H9 (cell line): ENCODE results near the gene AQP11. TPM values are rescaled to one million over a fixed set of nuclear protein-coding genes. Genes with fewer than 3 reads are reported as not detected.

Experiments used
- DNase-seq: peaks from one replicate; pipeline ENCODE4 v3.0.0-alpha.2; 2017
- H2AFZ ChIP-seq: one replicate; pipeline ENCODE4 v1.6.1; 2013; ENCODE audit warnings: mild to moderate bottlenecking, low read length, control low read depth, moderate library complexity
- H2AK5ac ChIP-seq: 2 replicates; pipeline ENCODE4 v1.6.1; 2013; ENCODE audit warnings: low read length, control low read depth, mixed read lengths; ENCODE audit not compliant: insufficient read length
- H2BK120ac ChIP-seq: one replicate; pipeline ENCODE4 v1.6.1; 2013; ENCODE audit warnings: low read depth, mild to moderate bottlenecking, low read length, control low read depth, inconsistent platforms; ENCODE audit not compliant: poor library complexity, severe bottlenecking
- H2BK12ac ChIP-seq: 2 replicates; pipeline ENCODE4 v1.6.1; 2013; ENCODE audit warnings: low read length, control low read depth, mixed read lengths, low read depth; ENCODE audit not compliant: insufficient read length
- H2BK15ac ChIP-seq: 2 replicates; pipeline ENCODE4 v1.6.1; 2013; ENCODE audit warnings: low read depth, low read length, control low read depth
- H2BK20ac ChIP-seq: one replicate; pipeline ENCODE4 v1.6.1; 2013; ENCODE audit warnings: low read depth, mild to moderate bottlenecking, low read length, control low read depth, inconsistent platforms; ENCODE audit not compliant: poor library complexity, severe bottlenecking
- H2BK5ac ChIP-seq: 2 replicates; pipeline ENCODE4 v1.6.1; 2013; ENCODE audit warnings: low read length, control low read depth, mixed read lengths; ENCODE audit not compliant: insufficient read length
- H3K14ac ChIP-seq: 2 replicates; pipeline ENCODE4 v1.6.1; 2013; ENCODE audit warnings: low read length, control low read depth; ENCODE audit not compliant: insufficient read depth
- H3K18ac ChIP-seq: 2 replicates; pipeline ENCODE4 v1.6.1; 2013; ENCODE audit warnings: low read depth, mild to moderate bottlenecking, mixed read lengths, low read length, control low read depth; ENCODE audit not compliant: insufficient read length
- H3K23ac ChIP-seq: 2 replicates; pipeline ENCODE4 v1.6.1; 2013; ENCODE audit warnings: low read length, control low read depth, mixed read lengths, low read depth; ENCODE audit not compliant: insufficient read length
- H3K23me2 ChIP-seq: 2 replicates; pipeline ENCODE4 v1.6.1; 2013; ENCODE audit warnings: low read depth, mild to moderate bottlenecking, mixed read lengths, low read length, control low read depth; ENCODE audit not compliant: insufficient read length, poor library complexity, severe bottlenecking
- H3K27ac ChIP-seq: 2 replicates; pipeline ENCODE4 v1.5.1; 2013; ENCODE audit warnings: low read length, control low read depth, mixed read lengths, low read depth; ENCODE audit not compliant: insufficient read length
- H3K27me3 ChIP-seq: 2 replicates; pipeline ENCODE4 v1.6.1; 2013; ENCODE audit warnings: low read length, control low read depth, inconsistent platforms; ENCODE audit not compliant: insufficient read depth
- H3K4ac ChIP-seq: 2 replicates; pipeline ENCODE4 v1.6.1; 2013; ENCODE audit warnings: low read depth, mild to moderate bottlenecking, control low read depth, inconsistent platforms, low read length, moderate library complexity
- H3K4me1 ChIP-seq: 2 replicates; pipeline ENCODE4 v1.6.1; 2013; ENCODE audit warnings: low read length, control low read depth, inconsistent platforms; ENCODE audit not compliant: insufficient read depth
- H3K4me2 ChIP-seq: 2 replicates; pipeline ENCODE4 v1.6.1; 2013; ENCODE audit warnings: low read length, control low read depth, mixed read lengths; ENCODE audit not compliant: insufficient read length, insufficient read depth
- H3K56ac ChIP-seq: 2 replicates; pipeline ENCODE4 v1.6.1; 2013; ENCODE audit warnings: low read depth, mild to moderate bottlenecking, mixed read lengths, low read length, control low read depth; ENCODE audit not compliant: insufficient read length
- H3K79me1 ChIP-seq: 2 replicates; pipeline ENCODE4 v1.6.1; 2013; ENCODE audit warnings: low read depth, mild to moderate bottlenecking, moderate library complexity, low read length, control low read depth, inconsistent platforms; ENCODE audit not compliant: insufficient read depth, poor library complexity, severe bottlenecking
- H3K79me2 ChIP-seq: 2 replicates; pipeline ENCODE4 v1.6.1; 2013; ENCODE audit warnings: low read length, control low read depth, inconsistent platforms; ENCODE audit not compliant: insufficient read depth
- H3K9ac ChIP-seq: 2 replicates; pipeline ENCODE4 v1.6.1; 2013; ENCODE audit warnings: low read length, control low read depth, mixed read lengths; ENCODE audit not compliant: insufficient read length; ENCODE audit errors: extremely low read depth
- H3K9me3 ChIP-seq: one replicate; pipeline ENCODE4 v1.6.1; 2013; ENCODE audit warnings: low read depth, low read length, inconsistent platforms; ENCODE audit not compliant: control insufficient read depth
- H3T11ph ChIP-seq: one replicate; pipeline ENCODE4 v1.6.1; 2013; ENCODE audit warnings: mild to moderate bottlenecking, low read length, control low read depth, inconsistent platforms
- H4K20me1 ChIP-seq: one replicate; pipeline ENCODE4 v1.6.1; 2013; ENCODE audit not compliant: control insufficient read depth, insufficient read length, insufficient read depth
- H4K5ac ChIP-seq: 2 replicates; pipeline ENCODE4 v1.6.1; 2013; ENCODE audit warnings: low read depth, mild to moderate bottlenecking, mixed read lengths, low read length, control low read depth; ENCODE audit not compliant: insufficient read length
- H4K8ac ChIP-seq: replicated peaks from 2 replicates; pipeline ENCODE4 v1.6.1; 2013; ENCODE audit warnings: low read length, control low read depth, mixed read lengths, low read depth; ENCODE audit not compliant: insufficient read length
- H4K91ac ChIP-seq: 2 replicates; pipeline ENCODE4 v1.6.1; 2013; ENCODE audit warnings: low read depth, mild to moderate bottlenecking, moderate library complexity, mixed read lengths, low read length, control low read depth; ENCODE audit not compliant: insufficient read length
- H3K27ac Mint-ChIP-seq, 3 experiments: 2 replicates in 2 of 3; 3 replicates in 1 of 3; pipeline ENCODE4 v1.8.0; 2020 to 2021; ENCODE audit warnings: mixed read lengths in 3 of 3, mild to moderate bottlenecking in 1 of 3, moderate library complexity in 1 of 3
- H3K27me3 Mint-ChIP-seq: 2 replicates; pipeline ENCODE4 v1.8.0; 2021; ENCODE audit warnings: low read depth, mild to moderate bottlenecking, moderate library complexity, mixed read lengths
- H3K36me3 Mint-ChIP-seq, 3 experiments: 2 replicates in 2 of 3; 3 replicates in 1 of 3; pipeline ENCODE4 v1.8.0; 2020 to 2021; ENCODE audit warnings: low read depth in 3 of 3, mixed read lengths in 3 of 3; ENCODE audit not compliant: insufficient read depth in 1 of 3
- H3K4me1 Mint-ChIP-seq, 2 experiments: 2 replicates each; pipeline ENCODE4 v1.8.0; 2020; ENCODE audit warnings: mixed read lengths in 2 of 2
- H3K4me3 Mint-ChIP-seq, 2 experiments: 2 replicates in 1 of 2; 3 replicates in 1 of 2; pipeline ENCODE4 v1.8.0; 2020 to 2021; ENCODE audit warnings: mild to moderate bottlenecking in 2 of 2, mixed read lengths in 2 of 2, moderate library complexity in 1 of 2
- H3K9me3 Mint-ChIP-seq, 2 experiments: 2 replicates in 1 of 2; 3 replicates in 1 of 2; pipeline ENCODE4 v1.8.0; 2020; ENCODE audit warnings: mild to moderate bottlenecking in 2 of 2, mixed read lengths in 2 of 2, moderate library complexity in 1 of 2
- WGBS: extraction: QIAGEN DNeasy Blood & Tissue Kit; methylation state at CpG from one replicate; pipeline ENCODE4 v1.1.7; 2013; ENCODE audit warnings: missing lambda C conversion rate, low lambda C conversion rate, mixed read lengths; ENCODE audit not compliant: insufficient read length; ENCODE audit errors: extremely low coverage; 5-methylcytosine and 5-hydroxymethylcytosine counted together
- total RNA-seq: library from RNA; stranded (reverse); gene quantifications from 2 replicates; pipeline ENCODE4 v1.2.1, GENCODE V29; 2021
- TF ChIP-seq, protein P1 (sequence below): fragments of 200-600 bp; sonication (generic); conservative IDR thresholded peaks from 3 replicates; pipeline ENCODE4 v1.8.0; 2021; ENCODE audit warnings: antibody characterized with exemption, mild to moderate bottlenecking

The AQP11 gene
- total RNA-seq, 1 experiment from 2014 or later = 1.1 TPM

DNA sequence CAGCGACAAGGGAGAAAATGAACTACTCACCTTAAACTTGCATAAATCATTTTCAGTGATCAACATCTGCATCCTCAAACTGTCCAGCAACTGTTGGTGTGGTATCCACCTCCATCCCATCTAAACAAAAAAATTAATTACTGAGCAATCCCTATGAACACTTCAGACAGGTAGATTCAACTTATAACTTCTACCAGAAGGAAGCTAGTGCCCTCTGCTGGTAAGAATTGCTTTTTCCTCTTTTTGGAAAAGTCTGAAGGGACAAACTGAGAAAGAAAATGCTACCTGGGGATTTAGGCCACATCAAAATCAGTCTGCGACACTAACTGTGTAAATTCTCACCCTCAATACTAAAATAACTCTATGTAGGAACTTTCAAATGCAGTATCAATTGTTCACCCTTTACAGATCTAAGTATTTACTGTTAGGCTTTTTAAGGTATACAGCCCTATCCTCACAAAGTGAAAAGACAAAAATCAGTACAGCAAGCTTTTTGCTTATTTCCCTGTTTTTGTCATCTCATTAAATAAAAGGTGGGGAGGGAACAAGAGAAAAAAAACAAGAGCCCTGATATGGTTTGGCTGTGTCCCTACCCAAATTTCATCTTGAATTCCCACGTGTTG is 29.9 kb downstream of the AQP11 start:
- Histone ChIP-seq H3K18ac (no peak overlapping the region), H3K27me3 (no peaks in the 10 kb centered on the region), H2AK5ac (no peak overlapping the region), H2BK5ac (no peak overlapping the region), H2BK12ac (no peak overlapping the region), H3K27ac (no peak overlapping the region), H2AFZ (no peak overlapping the region), H4K5ac (no peak overlapping the region), H3K4ac (no peak overlapping the region), H3K4me1 (no peaks in the 10 kb centered on the region), H3K4me2 (no peak overlapping the region), H3K14ac (no peak overlapping the region), H3K23me2 (no peaks in the 10 kb centered on the region), H3K79me1 (no peaks in the 10 kb centered on the region), H3K23ac (no peak overlapping the region), H2BK20ac (no peak overlapping the region), H3T11ph (no peak overlapping the region), H2BK120ac (no peak overlapping the region), H3K9ac (no peak overlapping the region), H3K79me2 (no peaks in the 10 kb centered on the region), H4K20me1 (no peaks in the 10 kb centered on the region), H3K56ac (no peak overlapping the region), H4K91ac (no peak overlapping the region), H2BK15ac (no peak overlapping the region), H4K8ac (no peak overlapping the region), H3K9me3 (no peaks in the 10 kb centered on the region)
- Mint-ChIP-seq H3K4me1 (no peaks in the 10 kb centered on the region), H3K4me3 (no peak overlapping the region), H3K27me3 (no peaks in the 10 kb centered on the region), H3K9me3 (no peaks in the 10 kb centered on the region), H3K27ac (peak overlapping the region in 1 of 3 experiments; percentile 69; a peak in 3 of 7 replicates), H3K36me3 (peaks cover 53 to 81% (median 78%) of the 10 kb centered on the region in 3 experiments)
- TF ChIP-seq, protein P1, sequence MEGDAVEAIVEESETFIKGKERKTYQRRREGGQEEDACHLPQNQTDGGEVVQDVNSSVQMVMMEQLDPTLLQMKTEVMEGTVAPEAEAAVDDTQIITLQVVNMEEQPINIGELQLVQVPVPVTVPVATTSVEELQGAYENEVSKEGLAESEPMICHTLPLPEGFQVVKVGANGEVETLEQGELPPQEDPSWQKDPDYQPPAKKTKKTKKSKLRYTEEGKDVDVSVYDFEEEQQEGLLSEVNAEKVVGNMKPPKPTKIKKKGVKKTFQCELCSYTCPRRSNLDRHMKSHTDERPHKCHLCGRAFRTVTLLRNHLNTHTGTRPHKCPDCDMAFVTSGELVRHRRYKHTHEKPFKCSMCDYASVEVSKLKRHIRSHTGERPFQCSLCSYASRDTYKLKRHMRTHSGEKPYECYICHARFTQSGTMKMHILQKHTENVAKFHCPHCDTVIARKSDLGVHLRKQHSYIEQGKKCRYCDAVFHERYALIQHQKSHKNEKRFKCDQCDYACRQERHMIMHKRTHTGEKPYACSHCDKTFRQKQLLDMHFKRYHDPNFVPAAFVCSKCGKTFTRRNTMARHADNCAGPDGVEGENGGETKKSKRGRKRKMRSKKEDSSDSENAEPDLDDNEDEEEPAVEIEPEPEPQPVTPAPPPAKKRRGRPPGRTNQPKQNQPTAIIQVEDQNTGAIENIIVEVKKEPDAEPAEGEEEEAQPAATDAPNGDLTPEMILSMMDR = peak; percentile 87
- no peak for DNase-seq
- WGBS = no CpG with 5 or more reads among the region's 3 CpGs
